Activated CD4-positive, CD25-positive, alpha-beta regulatory T cell treated with anti-CD3 and anti-CD28 coated beads, Interleukin-2, amount 50 U/mL, for 72 hours (primary cell): ENCODE results near the gene AMER1.

Experiments used
- DNase-seq: peaks from one replicate; pipeline ENCODE4 v3.0.0; 2021

The AMER1 gene

GRCh38 chrX:64182208-64182607 lies 23.3 kb downstream of the AMER1 start:
- DNase-seq = no peak

- no peak for DNase-seq
Observed at GRCh38 chrX:64176876-64177275, 28.6 kb downstream of the AMER1 start.

- no peak for DNase-seq
Observed at GRCh38 chrX:64169988-64170387, 35.5 kb downstream of the AMER1 start.

GRCh38 chrX:64152857-64153256 lies 52.7 kb downstream of the AMER1 start:
- no peak for DNase-seq

- DNase-seq = no peak
Observed at GRCh38 chrX:64151911-64152310, 53.6 kb downstream of the AMER1 start.

GRCh38 chrX:64150775-64151174 lies 54.7 kb downstream of the AMER1 start:
- DNase-seq = no peak
